Activated CD4-positive, alpha-beta T cell treated with anti-CD3 and anti-CD28 coated beads, Interleukin-2, amount 50 U/mL, for 16 hours (primary cell): Measurements from ENCODE around the gene OLFML2A.

Source experiments
- DNase-seq: peaks from one replicate; pipeline ENCODE4 v3.0.0-alpha.2; 2020

Gene OLFML2A

DNA sequence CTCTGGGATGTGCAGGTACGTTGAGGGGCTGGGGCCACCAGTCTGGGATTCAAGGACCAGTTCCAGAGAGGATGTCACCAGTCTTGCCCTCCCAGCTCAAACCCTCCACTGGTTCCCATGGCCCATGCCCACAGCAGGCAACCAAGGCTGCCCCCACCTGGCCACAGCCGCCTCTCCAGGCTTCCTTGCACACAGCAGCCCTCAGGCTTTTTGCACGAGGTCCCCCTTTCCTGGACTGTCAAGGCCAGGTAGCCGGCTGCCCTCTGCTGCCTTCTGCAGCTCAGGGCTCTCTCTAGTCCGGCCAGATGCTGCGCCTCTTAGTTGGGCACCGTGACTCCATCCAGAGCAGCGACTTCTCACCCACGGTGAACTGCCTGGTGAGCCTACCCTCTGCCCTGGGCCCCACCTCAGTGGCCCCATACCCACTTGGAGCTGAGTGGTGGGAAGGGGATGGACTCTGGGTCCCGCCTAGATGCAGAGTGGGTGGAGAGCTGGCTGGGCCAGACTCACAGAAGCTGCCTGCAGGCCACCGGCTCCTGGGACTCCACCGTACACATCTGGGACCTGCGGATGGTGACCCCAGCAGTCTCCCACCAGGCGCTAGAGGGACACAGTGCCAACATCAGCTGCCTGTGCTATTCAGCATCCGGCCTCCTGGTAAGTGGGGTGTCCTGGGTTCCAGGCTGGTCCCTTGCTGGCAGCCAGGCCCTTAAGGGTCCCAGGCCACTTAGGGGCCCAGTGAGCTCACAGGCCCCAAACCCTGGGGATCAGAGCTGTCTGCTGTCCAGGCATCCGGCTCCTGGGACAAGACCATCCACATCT, 79.2 kb downstream of the OLFML2A start:
- no peak for DNase-seq

DNA sequence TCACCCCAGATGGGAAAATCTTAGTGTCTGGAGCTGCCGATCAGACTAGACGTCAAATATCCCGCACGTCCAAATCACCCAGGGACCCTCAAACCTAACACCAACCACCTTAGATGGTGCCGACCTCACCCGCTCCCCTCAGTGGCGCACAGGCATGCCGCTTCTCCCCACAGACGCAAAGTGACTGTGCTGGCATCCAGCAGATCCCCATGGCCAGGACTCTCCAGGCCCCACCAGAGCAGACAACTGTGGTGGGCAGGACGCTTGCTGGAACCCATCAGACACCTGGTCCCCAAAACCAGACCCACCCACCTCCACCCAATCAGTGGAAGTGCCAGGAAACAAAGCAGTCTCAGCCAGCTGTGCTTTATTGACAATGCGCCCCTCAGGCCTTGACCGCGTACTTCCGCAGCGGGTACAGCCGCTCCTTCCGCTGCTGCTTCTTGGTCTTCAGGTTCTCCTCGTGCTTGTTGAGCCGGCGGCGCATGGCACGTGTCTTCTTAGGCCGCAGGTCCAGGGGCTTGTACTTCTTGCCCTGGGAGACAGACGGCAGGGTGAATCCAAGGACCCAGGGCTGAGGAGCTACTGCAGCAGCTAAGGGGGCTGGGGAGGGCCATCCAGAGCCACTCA, 80.7 kb downstream of the OLFML2A start:
- no peak for DNase-seq

DNA sequence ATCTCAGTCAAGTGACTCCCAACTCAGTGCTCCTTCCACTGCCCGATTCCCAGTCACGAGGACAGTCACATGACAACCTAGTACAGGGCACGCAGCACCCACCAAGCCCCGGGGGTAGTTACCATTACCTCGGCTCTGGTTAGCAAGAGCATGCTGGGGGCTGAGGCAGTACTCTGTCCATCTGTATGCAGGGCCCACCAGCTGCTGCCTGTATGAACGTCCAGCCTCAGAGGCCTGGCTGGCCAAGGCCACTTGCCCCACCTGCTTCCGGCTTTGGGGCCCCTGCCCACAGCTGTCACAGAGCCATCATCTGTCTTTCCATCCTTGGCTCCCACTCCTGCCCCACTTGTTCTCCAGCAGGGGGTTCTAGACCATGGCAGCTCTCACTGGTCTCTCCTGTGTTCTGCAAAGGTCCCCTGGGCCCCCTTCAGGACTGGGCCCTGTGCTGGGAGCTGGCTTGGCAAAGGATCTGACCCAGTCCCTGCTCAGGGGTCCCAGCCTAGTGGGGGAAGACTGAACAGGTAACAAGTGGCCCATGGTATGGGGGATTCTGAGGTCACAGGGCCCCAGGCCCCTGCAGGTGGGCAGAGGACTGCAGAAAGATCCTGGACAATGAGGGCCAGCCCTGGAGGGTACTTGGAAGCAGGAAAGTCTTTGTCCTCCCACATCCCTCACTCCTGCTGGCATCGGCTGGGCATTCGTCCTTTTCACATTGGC, 81.6 kb downstream of the OLFML2A start:
- no peak for DNase-seq

DNA sequence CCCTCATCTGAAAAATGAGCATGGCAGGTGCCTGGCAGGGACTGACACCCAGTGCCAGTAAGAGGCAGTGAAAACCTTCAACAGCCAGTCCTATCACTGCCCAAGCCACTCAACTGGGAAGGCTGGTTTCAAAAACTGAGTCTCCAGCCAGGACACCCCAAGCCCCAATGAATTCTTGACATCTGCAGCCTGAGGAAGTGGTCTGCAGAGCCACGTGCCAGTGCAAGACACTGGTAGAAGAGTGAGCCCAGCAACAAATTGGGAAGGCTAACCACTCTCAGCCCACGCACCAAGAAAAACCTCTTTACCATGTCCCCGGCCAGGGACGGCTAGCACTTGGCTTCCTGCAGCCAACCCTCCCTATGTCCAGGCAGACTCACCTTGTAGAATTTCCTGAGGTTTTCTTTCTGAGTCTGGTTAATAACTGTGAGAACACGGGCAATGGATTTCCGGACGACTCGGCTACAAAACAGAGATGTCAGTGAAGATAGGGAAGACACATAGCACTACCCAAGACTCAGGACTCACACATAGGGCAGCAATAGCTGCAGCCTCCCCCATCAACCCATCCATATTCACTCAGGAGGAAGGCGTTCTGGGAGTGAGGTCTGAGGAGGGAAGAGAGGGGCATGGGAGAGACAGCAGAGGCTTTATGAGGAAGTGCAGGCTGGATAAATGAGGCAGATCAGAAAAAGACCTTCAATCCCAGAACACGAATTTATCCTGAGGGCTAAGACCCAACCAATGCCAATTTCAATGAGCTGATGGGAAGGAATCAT, 83.1 kb downstream of the OLFML2A start:
- no peak for DNase-seq

DNA sequence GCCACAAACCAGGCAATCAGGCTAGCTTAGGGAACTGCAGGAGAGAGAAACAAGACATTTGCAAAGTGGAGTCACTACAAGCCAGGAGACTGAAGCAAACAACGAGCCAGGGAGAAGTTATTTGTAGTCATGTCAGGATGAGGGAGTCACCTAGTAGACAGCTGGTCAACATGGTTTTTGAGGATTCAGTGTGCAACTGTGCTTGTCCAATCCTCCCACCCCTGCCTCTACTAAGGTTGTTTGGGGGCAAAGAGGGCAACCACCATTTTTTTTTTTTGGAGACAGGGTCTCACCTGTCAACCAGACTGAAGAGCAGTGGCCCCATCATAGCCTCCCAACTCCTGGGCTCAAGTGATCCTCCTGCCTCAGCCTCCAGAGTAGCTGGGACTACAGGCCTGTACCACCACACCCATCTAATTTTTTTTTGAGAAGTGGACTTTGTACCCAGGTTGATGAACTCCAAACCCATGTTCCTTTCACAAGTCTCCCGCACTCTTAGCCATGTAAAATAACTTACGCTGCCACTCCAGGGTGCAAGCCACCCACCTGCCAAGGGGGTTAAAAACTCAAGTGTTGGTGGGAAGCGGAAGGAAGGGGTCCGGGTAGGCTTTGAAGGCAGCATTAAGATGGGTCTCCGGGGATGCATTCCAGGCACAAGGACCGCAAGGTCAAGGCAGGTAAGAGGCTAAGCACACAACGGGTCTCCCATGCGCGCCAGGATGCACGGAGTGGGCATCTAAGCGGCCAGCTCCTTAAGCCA, 83.8 kb downstream of the OLFML2A start:
- no peak for DNase-seq

DNA sequence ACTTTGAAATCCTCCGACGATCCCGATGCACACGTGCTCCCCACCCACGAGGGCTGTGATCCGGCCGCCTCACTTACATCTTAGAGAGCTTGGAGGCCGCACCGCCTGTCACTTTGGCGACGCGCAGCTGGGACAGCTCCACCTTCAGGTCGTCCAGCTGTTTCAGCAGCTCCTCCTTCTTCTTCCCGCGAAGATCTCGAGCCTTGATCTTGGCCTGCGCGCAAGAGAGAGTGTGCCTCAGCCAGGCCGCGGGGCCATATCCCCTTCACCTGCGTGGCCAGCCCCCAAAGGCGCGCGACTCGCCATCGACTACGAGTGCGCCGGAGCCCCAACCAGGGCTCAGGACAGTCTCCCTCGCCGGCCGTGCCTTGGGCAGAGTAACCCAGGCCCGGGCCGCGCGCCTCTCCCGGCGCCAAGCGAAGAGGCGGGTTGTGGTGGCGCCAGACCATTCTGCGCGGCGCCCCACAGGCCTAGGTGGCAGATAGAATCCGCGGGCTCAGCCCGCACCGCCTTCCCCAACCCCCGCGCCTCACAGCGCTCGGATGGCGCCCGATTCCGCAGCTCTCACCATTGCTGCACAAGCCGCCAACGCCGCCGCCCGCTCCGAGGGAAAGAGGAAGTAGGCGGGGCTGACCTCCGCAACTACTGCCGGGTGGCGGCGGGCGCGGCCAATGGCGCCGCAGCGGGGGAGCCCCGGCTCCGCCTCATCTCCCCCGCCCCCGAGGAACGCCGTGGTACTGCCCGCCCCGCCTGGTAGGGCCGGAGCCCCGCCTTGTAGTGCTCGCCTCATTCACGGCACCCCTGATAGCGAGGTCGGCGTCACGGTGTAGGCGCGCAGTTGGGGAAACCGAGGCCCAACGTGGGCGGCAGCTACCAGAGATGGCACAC, 84.7 kb downstream of the OLFML2A start, which contains the start of the genes ARPC5L and RPL35:
Gene ARPC5L, plus strand, starts transcription at position 789 of the 888 bp plus-strand sequence. CDS start 7,161 bp downstream, outside the sequence.
Gene RPL35, minus strand, starts transcription at position 616 of the 888 bp plus-strand sequence. Its CDS starts 45 bp downstream, at position 571.
- DNase-seq = peak; percentile 97

DNA sequence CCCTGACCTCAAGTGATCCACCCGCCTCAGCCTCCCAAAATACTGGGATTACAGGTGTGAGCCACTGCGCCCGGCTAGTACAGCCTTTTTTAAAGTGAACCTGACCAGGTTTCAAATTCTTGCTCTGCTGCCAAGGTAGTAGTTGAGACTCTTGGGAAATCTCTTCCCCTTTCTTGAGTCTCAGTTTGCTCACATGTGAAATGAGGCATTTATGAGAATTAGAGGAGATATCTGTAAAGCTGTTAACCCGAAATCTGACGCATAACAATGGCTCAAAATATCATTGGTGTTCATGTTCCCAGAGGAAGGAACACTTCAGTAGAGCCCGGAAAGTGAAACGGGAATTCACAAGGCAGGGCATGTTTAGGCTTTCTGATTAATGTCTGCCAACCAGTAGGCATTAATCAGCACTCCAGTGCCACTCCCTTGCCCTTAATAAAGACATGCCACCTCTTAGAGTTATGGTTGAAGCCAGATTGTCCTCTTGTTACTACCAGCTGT, 86.5 kb downstream of the OLFML2A start:
- DNase-seq = no peak
